Panc1 (cell line): Measurements from ENCODE around the gene SKIC3. TPM values are rescaled to one million over a fixed set of nuclear protein-coding genes. Genes with fewer than 3 reads are reported as not detected.

ENCODE experiments used
- ATAC-seq: fragments of 200-7000 bp; cut with Tn5 transposase; 2 replicates; pipeline ENCODE4 v1.9.1; 2020; ENCODE audit warnings: mild to moderate bottlenecking, moderate library complexity
- BruUV-seq: library from RNA; stranded (reverse); fragments of 400-500 nt; replicated peaks from 2 replicates; lab custom pipeline; 2021; lab: Mats Ljungman, UMichigan
- CTCF ChIA-PET: fragments of 300-600 bp; sonication (Branson Sonifier 250); formaldehyde crosslinking; loops from one replicate; lab custom pipeline; 2022; ENCODE audit warnings: antibody characterized with exemption; lab: Charles Lee
- POLR2A ChIA-PET: fragments of 300-600 bp; sonication (Branson Sonifier 250); formaldehyde crosslinking; loops from one replicate; lab custom pipeline; 2022; ENCODE audit warnings: antibody characterized with exemption; lab: Charles Lee
- DNase-seq: peaks from one replicate; pipeline ENCODE4 v3.0.0-alpha.2; 2010; ENCODE audit warnings: low read depth, low spot score
- H3K27ac ChIP-seq: 2 replicates; pipeline ENCODE4 v1.5.1; 2011; ENCODE audit warnings: mild to moderate bottlenecking, low read length, inconsistent platforms
- H3K27me3 ChIP-seq: fragments of 200-500 bp; sonication (Bioruptor generic); 2 replicates; pipeline ENCODE4 v1.6.0; 2014; ENCODE audit warnings: low read length, inconsistent platforms; ENCODE audit not compliant: control insufficient read depth, insufficient read depth
- H3K36me3 ChIP-seq: fragments of 200-500 bp; sonication (Bioruptor generic); 2 replicates; pipeline ENCODE4 v1.5.1; 2014; ENCODE audit warnings: inconsistent platforms, mild to moderate bottlenecking, low read length, moderate library complexity; ENCODE audit not compliant: control insufficient read depth, insufficient read depth
- H3K4me1 ChIP-seq: 2 replicates; pipeline ENCODE4 v1.5.1; 2011; ENCODE audit warnings: inconsistent platforms, mild to moderate bottlenecking, low read length, moderate library complexity; ENCODE audit not compliant: control insufficient read depth, insufficient read depth
- H3K4me3 ChIP-seq, 2 experiments: 2 replicates each; pipeline ENCODE4 v1.5.1; 2011 to 2012; ENCODE audit warnings: low read depth in 2 of 2, low read length in 2 of 2, mild to moderate bottlenecking in 2 of 2, inconsistent platforms in 1 of 2, moderate library complexity in 1 of 2
- H3K9me3 ChIP-seq: fragments of 200-500 bp; sonication (Bioruptor generic); 2 replicates; pipeline ENCODE4 v1.5.1; 2014; ENCODE audit warnings: low read depth, mild to moderate bottlenecking, inconsistent platforms, low read length, moderate library complexity; ENCODE audit not compliant: control insufficient read depth, insufficient read depth
- POLR2AphosphoS5 ChIP-seq: IDR thresholded peaks from 2 replicates; pipeline ENCODE4 v1.6.1; 2012; ENCODE audit warnings: mild to moderate bottlenecking, low read depth, low read length, moderate library complexity
- SIN3A ChIP-seq: IDR thresholded peaks from 2 replicates; pipeline ENCODE4 v1.6.1; 2012; ENCODE audit warnings: low read depth, mild to moderate bottlenecking, low read length, moderate library complexity, borderline replicate concordance; ENCODE audit not compliant: insufficient read depth
- TCF7L2 ChIP-seq: IDR thresholded peaks from 2 replicates; pipeline ENCODE4 v1.6.1; 2011; ENCODE audit warnings: mild to moderate bottlenecking, low read depth, low read length, inconsistent platforms
- in situ Hi-C: cut with HindIII; loops from 2 replicates; pipeline ENCODE4 v1.10.0; 2016; ENCODE audit warnings: low sequenced_read_pairs, low pct_unique_long_range_greater_than_20kb
- intact Hi-C: fragments of 100-400 bp; cut with micrococcal nuclease; formaldehyde crosslinking; loops from one replicate; pipeline ENCODE4 v1.10.0; 2022; ENCODE audit not compliant: unreplicated experiment
- total RNA-seq: library from RNA; stranded (reverse); gene quantifications from one replicate; pipeline ENCODE4 v1.2.1, GENCODE V29; 2021; ENCODE audit not compliant: unreplicated experiment
- TF ChIP-seq, protein P1 (sequence below), 2 experiments: IDR thresholded peaks; 2 replicates each; pipeline ENCODE4 v1.6.1; 2011 to 2012; ENCODE audit warnings: low read depth in 2 of 2, control low read depth in 1 of 2, low read length in 1 of 2, mild to moderate bottlenecking in 1 of 2, moderate library complexity in 1 of 2; ENCODE audit not compliant: insufficient read depth in 1 of 2
- TF ChIP-seq, protein P2 (sequence below): fragments of 450-650 bp; IDR thresholded peaks from 2 replicates; pipeline ENCODE4 v1.5.1; 2017; ENCODE audit warnings: mild to moderate bottlenecking

Gene SKIC3
- total RNA-seq, 1 experiment from 2014 or later: 69.1 TPM

DNA sequence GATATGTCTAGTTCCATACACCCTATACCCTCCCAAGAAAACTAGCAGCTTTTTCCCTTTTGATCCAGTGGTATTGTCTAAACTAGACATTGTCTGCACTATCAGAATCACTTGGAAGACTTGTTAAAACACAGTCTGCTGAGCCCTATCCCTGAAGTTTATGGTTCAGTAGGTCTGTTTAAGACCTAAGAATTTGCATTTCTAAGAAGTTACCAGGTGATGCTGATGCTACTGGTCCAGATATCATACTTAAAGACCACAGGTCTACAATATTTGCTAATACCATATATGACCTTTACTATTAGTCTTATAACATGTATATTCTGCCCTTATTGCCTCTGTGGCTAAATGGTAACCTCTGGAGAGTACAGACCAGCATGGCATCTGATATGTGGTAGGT lies 23.3 kb downstream of the SKIC3 start:
- no peak for DNase-seq
- Histone ChIP-seq H3K27me3 (no peaks in the 10 kb centered on the region), H3K4me3 (no peak overlapping the region), H3K9me3 (no peaks in the 10 kb centered on the region), H3K36me3 (peaks cover 25% of the 10 kb centered on the region), H3K27ac (no peak overlapping the region), H3K4me1 (no peaks in the 10 kb centered on the region)
- TF ChIP-seq, protein P1, sequence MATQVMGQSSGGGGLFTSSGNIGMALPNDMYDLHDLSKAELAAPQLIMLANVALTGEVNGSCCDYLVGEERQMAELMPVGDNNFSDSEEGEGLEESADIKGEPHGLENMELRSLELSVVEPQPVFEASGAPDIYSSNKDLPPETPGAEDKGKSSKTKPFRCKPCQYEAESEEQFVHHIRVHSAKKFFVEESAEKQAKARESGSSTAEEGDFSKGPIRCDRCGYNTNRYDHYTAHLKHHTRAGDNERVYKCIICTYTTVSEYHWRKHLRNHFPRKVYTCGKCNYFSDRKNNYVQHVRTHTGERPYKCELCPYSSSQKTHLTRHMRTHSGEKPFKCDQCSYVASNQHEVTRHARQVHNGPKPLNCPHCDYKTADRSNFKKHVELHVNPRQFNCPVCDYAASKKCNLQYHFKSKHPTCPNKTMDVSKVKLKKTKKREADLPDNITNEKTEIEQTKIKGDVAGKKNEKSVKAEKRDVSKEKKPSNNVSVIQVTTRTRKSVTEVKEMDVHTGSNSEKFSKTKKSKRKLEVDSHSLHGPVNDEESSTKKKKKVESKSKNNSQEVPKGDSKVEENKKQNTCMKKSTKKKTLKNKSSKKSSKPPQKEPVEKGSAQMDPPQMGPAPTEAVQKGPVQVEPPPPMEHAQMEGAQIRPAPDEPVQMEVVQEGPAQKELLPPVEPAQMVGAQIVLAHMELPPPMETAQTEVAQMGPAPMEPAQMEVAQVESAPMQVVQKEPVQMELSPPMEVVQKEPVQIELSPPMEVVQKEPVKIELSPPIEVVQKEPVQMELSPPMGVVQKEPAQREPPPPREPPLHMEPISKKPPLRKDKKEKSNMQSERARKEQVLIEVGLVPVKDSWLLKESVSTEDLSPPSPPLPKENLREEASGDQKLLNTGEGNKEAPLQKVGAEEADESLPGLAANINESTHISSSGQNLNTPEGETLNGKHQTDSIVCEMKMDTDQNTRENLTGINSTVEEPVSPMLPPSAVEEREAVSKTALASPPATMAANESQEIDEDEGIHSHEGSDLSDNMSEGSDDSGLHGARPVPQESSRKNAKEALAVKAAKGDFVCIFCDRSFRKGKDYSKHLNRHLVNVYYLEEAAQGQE (IDR thresholded peaks at IDR 0.05; ENCODE audit: insufficient read depth in 1 of 2, low read depth in 2 of 2, low read length in 1 of 2): no peak
- TF ChIP-seq, protein P2, sequence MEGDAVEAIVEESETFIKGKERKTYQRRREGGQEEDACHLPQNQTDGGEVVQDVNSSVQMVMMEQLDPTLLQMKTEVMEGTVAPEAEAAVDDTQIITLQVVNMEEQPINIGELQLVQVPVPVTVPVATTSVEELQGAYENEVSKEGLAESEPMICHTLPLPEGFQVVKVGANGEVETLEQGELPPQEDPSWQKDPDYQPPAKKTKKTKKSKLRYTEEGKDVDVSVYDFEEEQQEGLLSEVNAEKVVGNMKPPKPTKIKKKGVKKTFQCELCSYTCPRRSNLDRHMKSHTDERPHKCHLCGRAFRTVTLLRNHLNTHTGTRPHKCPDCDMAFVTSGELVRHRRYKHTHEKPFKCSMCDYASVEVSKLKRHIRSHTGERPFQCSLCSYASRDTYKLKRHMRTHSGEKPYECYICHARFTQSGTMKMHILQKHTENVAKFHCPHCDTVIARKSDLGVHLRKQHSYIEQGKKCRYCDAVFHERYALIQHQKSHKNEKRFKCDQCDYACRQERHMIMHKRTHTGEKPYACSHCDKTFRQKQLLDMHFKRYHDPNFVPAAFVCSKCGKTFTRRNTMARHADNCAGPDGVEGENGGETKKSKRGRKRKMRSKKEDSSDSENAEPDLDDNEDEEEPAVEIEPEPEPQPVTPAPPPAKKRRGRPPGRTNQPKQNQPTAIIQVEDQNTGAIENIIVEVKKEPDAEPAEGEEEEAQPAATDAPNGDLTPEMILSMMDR: no peak
- TF ChIP-seq SIN3A (no peak), POLR2AphosphoS5 (no peak)
- intact Hi-C loops: no loop called here
- ATAC-seq: no peak
- CTCF ChIA-PET: no interaction called here
- POLR2A ChIA-PET: no interaction called here
- in situ Hi-C loops: no loop called here
- no TSS peak for BruUV-seq

DNA sequence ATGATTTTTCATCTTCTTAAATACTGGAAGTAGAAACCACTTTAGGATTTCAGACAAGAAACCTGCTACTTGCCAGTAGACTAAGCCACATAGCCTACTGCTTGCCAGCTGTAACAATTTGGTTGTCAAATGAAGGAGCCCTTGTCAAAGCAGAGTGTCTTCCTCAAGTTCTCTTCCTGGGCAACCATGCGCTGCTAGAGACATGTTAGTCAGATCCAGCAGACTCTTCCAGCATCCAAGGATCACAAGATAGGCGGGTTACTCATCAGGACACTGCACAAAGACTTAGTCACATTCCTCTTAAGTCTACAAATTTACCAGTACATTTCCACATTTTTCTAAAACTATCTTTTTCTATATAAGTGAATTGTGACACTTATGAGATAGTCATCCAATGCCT lies 24.4 kb downstream of the SKIC3 start:
- H3K36me3 ChIP-seq: peaks cover 25% of the 10 kb centered on the region
- ATAC-seq: no peak
- H3K27ac ChIP-seq: no peak overlapping the region
- peak; percentile 36 for DNase-seq
- intact Hi-C loops (no loop called here), in situ Hi-C loops (no loop called here)
- POLR2A ChIA-PET: no interaction called here
- CTCF ChIA-PET: no interaction called here
- H3K27me3 ChIP-seq: no peaks in the 10 kb centered on the region
- no peak overlapping the region for H3K4me3 ChIP-seq
- H3K9me3 ChIP-seq: no peaks in the 10 kb centered on the region
- no peak for TF ChIP-seq POLR2AphosphoS5
- TF ChIP-seq, protein P2: no peak
- no peak for TF ChIP-seq TCF7L2
- TF ChIP-seq, protein P1 (IDR thresholded peaks at IDR 0.05; ENCODE audit: insufficient read depth in 1 of 2, low read depth in 2 of 2, low read length in 1 of 2): no peak
- no peak for TF ChIP-seq SIN3A
- BruUV-seq: no TSS peak
- no peaks in the 10 kb centered on the region for H3K4me1 ChIP-seq
